NT2/D1 (cell line): ENCODE measurements around the gene PRKAG3.

Source experiments
- SUZ12 ChIP-seq: IDR thresholded peaks from 2 replicates; pipeline ENCODE4 v1.6.1; 2011; ENCODE audit not compliant: insufficient read length, insufficient read depth; ENCODE audit errors: extremely low read depth
- YY1 ChIP-seq: IDR thresholded peaks from 2 replicates; pipeline ENCODE4 v1.6.1; 2011; ENCODE audit not compliant: insufficient read length, insufficient read depth
- ZNF274 ChIP-seq: IDR thresholded peaks from 2 replicates; pipeline ENCODE4 v1.6.1; 2011; ENCODE audit warnings: mild to moderate bottlenecking, low read depth, low read length

DNA sequence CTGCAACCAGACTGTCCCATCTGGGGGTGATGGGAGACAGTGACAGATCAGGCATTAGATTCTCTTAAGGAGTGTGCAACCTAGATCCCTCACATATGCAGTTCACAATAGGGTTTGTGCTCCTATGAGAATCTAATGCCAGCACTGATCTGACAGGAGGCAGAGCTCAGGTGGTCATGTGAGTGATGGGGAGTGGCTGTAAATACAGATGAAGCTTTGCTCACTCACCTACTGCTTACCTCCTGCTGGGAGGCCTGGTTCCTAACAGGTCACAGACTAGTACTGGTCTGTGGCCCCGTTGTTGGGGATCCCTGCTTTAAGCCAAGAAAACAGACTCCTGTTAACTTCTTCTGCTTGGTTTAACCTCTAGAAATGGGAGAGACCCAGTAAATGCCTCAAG, 46.5 kb downstream of the PRKAG3 start:
- TF ChIP-seq YY1 (no peak), ZNF274 (no peak), SUZ12 (no peak)
